ENCODE measurements around the gene TECPR1.
A peak's percentile ranks its signal among the peaks of the same experiment; 100 is the strongest.

Gene TECPR1

GRCh38 chr7:98242342-98242741, 9.7 kb downstream of the TECPR1 start:
- DNase-seq, result no peak

DNA sequence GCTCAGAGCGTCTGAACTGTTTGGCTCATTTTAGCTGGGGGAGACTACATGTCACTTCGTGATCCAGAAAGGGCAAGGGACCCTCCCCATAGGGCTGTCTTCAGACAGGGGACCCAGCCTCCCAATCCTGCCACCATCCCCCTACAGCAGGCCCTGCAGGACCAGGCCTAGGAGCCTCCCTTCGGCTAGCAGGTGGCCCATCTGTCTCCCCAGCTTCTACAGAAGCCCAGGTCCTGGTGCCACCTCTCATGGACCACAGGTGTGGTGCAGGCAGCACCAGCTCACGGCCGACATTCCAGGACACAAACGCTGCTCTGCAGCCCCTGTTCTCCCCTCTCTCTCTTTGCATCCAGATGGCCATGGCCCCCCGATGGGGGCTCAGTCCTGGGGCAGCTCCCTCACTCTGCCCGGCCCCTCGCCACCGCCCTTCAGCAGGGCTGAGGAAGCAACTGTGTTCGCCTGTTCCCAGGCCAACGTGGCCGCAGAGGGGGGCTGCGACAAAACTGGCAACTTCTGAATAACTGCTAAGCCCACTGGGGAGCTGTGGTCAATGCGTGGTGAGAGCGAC, 10.3 kb downstream of the TECPR1 start:
- no peak for DNase-seq

DNA sequence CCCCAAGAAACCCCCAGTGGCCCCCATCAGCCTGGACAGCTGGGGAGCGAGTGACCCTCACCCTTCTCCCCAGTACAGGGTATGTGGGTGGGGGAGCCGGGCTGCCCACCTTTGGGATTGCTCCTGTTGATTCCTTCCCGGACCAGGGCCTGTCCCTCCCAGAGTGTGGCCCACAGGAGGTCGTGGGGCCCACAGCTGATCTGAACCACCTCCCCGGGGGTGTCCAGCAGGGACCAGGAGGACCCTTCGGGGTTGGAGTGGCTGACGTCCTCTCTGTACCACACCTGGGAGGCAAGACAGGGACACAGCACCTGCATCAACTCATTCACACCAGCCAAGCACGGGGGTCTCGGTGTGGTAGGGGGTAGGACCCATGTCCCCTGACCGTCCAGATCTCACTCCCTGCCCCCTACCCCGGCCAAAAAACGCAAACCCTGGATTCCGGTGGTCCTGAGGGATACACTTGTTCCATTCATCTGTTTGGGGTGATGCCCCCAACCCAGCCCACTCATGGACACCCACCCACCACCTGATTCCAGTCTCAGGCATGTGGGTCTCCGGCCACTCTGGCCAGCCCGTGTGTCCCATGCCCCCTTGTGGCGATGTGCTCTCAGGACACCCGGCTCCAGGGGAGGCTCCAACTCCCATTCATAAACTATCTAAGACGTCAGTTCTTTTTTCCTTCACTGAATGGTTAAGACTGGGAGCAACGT, 10.9 kb downstream of the TECPR1 start:
- DNase-seq, result peak; percentile 52

DNA sequence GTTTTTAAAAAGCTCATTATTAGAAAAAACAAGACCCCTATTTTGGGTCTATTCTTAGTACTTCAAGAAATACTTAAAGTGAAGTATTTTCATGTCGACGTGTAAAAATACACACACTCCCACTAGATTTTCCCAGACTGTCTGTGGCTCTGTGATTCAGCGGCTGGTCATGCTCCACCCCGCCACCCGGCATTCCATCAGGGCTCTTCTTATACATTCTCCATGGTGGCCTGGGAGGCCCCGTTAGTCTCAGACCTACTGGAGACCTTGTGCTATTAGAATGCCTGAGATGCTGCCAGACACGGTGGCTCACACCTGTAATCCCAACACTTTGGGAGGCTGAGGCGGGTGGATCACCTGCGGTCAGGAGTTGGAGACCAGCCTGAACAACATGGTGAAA, 13.1 kb downstream of the TECPR1 start:
- DNase-seq, result no peak

DNA sequence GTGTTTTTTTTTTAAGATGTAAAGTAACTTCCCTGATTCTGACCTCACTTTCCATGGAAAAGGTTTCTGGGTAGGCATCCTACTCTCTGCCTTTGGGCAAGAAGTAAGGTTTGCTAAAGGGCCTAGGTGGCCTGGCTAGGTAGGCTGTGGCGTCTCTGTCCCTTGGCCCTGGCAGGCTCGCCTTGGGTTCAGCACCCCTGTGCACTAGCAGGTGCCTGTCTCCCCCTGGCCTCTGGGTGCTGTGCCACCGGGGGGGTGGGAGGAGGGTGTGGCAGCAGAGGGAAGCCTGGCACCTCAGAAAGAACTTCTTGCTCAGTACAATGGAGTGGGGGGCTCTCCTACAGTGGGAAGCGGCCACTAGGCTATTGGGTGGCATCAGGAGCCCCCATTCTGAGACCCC, 14.0 kb downstream of the TECPR1 start:
- DNase-seq, result no peak

- no peak for DNase-seq
Measured at GRCh38 chr7:98236355-98237185, 15.5 kb downstream of the TECPR1 start.

- no peak for DNase-seq
Measured at GRCh38 chr7:98235901-98236300, 16.1 kb downstream of the TECPR1 start.

GRCh38 chr7:98234429-98235147, 17.4 kb downstream of the TECPR1 start:
- no peak for DNase-seq

DNA sequence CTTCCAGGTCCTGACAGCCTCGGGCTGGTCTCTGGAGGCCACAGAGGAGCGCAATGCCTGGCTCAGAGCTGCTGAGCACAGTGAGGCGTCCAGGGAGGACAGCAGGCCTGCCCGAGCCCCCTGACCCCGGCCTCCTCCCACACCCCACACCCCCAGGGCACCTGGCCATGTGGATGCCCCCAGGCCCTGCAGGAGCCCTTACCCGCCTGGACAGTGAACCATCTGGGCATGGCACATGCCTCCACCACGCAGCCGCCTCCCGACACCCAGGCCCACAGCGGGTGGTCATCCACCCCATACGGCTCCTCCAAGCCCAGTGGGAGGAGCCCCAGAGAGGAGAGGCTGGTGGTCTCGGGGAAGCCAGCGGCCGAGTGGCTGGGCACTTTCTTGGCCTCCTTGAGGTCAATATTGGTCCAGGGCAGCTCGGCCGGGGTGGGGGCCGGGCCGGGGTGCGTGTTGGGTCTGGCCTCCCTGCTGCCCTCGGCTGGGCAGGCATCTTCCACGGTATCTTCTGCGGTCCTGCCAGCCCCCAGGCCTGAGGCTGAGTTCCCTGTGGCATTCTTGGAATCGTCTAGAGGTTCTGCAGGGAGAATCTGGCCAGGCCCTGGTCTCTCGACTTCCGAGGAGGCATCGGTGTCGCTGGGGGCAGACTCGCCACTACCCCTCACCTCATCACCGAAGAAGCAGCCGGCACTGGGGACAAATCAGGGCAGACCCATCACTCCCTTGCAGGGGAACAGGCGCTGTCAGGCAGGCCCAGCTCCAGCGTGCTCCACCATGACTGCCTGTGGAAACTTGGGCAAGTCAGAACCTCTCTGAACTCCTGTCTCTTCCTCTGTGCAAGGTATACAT, 18.6 kb downstream of the TECPR1 start:
- DNase-seq, result no peak

DNA sequence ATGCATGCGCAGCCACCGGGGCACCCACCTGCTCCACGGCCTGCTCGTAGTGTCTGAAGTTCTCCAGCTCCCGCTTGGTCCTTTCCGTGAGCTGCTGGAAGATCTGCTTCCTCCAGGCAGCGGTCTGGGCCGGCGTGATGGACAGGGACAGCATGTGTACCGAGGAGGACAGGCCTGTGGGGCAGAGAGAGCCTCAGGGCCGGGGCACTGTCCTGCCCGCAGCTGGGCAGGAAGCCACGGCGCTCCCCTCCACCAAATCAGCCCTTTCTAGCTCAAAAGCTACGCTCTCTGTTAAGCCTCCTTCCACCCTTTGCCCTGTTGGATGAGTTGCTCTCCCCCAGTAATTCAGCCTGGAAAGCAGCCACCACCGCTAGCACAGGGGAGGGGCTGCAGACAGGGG, 19.2 kb downstream of the TECPR1 start:
- no peak for DNase-seq

GRCh38 chr7:98232263-98232585, 19.8 kb downstream of the TECPR1 start:
- no peak for DNase-seq

GRCh38 chr7:98231493-98232262, 20.4 kb downstream of the TECPR1 start:
- no peak for DNase-seq

DNA sequence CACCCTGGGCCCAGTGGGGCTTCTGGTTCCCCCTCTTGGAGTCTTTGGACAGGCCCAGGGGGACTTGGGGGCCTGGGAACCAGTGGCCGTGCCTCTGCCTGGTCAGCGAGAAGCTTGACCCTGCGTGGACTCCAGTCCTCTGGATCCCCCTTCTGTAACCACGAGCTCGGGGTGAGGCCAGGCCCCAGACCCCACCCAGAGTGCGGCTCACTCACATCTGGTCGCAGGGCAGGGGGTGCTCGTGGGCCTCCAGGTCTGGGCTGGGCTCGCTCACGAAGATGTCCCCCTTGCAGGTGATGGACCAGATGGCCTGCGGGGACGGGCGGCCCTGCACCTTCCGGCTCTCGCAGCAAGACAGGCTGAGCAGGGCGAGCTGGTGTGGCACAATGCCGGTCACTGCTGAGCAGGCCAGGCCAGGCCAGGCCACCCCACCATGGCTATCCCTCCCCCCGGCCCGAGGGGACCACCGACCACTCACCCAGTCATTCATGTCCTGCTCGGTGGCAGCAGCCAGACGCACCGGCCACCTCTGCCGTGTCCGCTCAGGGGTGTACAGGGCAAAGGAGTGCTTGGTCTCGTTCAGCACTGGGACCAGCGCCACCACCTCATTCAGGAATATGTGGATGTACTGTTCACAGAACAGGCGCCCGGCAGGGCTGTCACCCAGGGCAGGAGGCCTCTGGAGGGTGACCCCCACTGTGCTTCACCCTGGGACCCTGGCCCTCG, 21.1 kb downstream of the TECPR1 start:
- DNase-seq, result no peak

DNA sequence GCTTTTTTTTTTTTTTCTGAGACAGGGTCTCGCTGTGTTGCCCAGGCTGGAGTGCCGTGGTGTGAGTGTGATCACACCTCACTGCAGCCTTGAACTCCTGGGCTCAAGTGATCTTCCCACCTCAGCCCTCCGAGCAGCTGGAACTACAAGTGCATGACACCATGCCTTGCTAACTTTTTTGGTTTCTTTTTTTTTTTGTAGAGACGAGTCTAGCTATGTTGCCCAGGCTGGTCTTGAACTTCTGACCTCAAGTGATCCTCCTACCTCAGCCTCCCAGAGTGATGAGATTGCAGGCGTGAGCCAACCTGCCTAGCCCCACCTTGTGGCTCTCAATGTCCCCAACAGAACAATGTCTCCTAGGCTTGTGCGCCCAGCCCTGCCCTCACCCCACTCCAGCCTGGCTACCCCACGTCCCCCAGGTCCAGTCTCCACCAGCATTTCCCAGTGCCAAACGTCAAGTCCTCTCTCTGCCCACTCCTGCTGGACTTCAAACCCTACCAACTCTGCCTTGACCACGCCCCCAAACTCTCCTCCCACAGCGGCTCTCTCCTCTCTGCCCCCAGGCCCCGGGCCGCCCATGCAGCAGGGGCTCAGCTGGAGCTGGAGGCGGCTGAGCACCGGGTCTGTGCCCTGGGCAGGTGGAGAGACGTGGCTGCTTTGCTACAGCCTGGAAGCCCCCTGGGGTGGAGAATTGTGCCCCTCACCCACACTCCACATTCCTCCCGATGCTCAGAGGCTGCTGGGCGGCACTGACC, 21.9 kb downstream of the TECPR1 start:
- DNase-seq, result no peak

DNA sequence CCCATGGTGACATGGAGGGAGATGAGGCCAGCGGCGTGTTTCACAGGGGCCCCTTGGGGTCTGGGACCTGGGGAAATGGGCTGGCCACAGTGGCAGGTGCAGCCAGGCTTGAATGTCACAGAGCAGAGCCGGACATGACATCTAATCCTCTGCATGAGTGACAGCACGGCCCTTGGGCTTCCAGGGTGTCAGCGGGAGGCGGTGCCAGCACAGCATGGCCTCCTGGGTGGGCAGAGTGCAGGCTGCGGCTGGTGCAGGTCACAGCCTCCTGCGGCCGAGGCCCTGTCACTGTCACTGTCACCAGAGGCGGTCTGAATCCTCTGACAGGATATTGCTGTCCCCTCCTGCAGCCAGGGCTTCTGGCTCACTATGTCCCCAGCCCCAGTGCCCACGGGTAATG, 22.6 kb downstream of the TECPR1 start:
- DNase-seq, result no peak

- no peak for DNase-seq
Measured at GRCh38 chr7:98228801-98229200, 23.2 kb downstream of the TECPR1 start.

DNA sequence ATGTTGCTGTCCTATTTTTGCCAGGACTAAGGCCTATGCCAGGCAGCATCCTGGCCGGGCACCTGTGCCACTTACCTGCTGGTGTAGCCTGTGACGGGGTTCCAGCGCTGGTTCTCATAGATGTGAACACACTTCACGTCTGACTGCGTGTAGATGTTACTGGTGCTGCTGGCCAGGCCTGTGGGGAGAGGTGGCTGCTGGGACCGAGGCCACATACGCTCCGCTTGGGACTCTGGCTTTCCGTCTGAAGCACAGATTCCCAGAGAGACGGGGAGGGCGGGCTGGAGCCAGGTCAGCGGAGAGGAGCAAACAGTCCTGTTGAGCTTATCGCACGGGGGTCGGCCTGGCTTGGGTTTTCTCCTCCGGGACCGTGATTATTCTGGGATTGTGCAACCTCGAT, 24.1 kb downstream of the TECPR1 start:
- DNase-seq, result no peak

- no peak for DNase-seq
Measured at GRCh38 chr7:98225913-98226614, 26.0 kb downstream of the TECPR1 start.

DNA sequence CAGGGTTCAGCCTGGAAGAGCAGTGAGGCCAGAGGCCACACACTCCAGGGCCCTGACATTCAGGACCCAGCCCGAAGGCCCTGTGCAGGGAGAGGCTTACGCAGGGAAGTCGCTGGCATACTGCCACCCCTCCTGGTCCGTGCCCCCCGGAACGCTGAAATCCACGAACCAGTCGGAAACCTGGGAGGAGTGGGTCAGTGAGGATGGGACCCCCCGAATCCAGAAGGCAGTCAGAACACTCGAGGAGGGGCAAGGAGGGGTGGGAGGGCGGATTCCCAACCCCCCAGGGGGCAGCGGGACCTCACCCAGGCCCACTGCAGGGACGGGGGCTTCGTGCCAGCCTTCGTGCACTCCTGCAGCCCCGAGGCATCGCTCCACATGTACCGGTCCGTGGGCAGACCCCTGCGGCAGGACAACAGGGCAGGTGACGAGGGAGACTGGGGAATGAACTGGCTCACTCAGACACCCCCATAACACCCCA, 27.3 kb downstream of the TECPR1 start:
- no peak for DNase-seq

Measured in midbrain (tissue), 1 donor.